ENCODE data around the gene PLAC9.

DNA sequence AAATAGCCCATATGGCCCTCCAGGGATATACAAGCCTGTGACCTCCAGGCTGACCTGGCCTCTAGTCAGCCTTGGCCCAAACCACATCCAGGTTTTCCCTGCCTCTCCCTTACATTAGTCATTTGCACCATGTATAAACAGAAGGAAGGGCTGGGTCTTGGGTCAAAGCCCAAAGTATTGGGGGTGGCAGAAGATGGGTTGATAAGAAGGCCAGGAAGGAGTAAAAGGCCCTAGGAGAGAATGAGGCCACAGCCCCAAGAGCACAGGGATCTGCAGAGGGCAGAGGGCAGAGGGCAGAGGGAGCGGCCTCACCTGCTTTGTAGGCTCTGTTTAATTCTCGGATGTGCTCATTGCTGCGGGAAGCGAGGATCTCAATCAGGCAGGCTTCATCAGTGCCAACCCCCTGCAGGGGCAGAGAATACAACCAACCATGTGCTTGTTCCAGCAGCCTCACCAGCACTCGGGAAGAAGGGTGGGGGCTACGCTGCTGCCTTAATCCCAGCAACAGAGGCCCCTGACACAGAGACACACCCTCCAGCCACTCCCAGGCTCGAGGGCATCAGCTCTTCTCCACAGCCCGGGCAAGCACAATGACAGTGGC, 31.3 kb downstream of the PLAC9 start:
- TF ChIP-seq, protein P1, sequence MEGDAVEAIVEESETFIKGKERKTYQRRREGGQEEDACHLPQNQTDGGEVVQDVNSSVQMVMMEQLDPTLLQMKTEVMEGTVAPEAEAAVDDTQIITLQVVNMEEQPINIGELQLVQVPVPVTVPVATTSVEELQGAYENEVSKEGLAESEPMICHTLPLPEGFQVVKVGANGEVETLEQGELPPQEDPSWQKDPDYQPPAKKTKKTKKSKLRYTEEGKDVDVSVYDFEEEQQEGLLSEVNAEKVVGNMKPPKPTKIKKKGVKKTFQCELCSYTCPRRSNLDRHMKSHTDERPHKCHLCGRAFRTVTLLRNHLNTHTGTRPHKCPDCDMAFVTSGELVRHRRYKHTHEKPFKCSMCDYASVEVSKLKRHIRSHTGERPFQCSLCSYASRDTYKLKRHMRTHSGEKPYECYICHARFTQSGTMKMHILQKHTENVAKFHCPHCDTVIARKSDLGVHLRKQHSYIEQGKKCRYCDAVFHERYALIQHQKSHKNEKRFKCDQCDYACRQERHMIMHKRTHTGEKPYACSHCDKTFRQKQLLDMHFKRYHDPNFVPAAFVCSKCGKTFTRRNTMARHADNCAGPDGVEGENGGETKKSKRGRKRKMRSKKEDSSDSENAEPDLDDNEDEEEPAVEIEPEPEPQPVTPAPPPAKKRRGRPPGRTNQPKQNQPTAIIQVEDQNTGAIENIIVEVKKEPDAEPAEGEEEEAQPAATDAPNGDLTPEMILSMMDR (IDR thresholded peaks at IDR 0.05; ENCODE audit: insufficient read depth, low read length, poor library complexity, severe bottlenecking): no peak
- no peak for TF ChIP-seq EZH2phosphoT487 (conservative IDR thresholded peaks at IDR 0.05; ENCODE audit: low read length)

Measured in SU-DHL-6 (cell line).